ENCODE results near the gene PACS2. TPM values are rescaled to one million over a fixed set of nuclear protein-coding genes. Genes with fewer than 3 reads are reported as not detected.

The PACS2 gene
- total and polyA plus RNA-seq, 2 donors (not counting 3 experiments of a cell fraction or from before 2014, with no cell fraction given): 52.7 to 86.3 TPM

- Histone ChIP-seq H3K4me1 (ENCODE audit: control insufficient read depth, extremely low read depth, insufficient read depth, low read length) (peaks cover 21% of the 10 kb centered on the region), H3K9me1 (replicated peaks; ENCODE audit: control insufficient read depth, extremely low read depth, insufficient read depth, low read length) (no peaks in the 10 kb centered on the region), H3K9me3 (replicated peaks; ENCODE audit: control insufficient read depth, insufficient read depth, low read length) (no peaks in the 10 kb centered on the region), H3K36me3 (ENCODE audit: control insufficient read depth in 2 of 2, extremely low read depth in 1 of 2, insufficient read depth in 2 of 2, low read length in 2 of 2) (no peaks in the 10 kb centered on the region), H3K4me3 (replicated peaks in 1 of 3; ENCODE audit: insufficient read depth in 1 of 3, low read depth in 1 of 3, low read length in 3 of 3) (peak overlapping the region; percentile 50 to 67 (median 62)), H3K9ac (replicated peaks; ENCODE audit: extremely low read depth, insufficient read depth, low read length) (peak overlapping the region; percentile 67), H2AFZ (ENCODE audit: low read depth, low read length) (peak overlapping the region; percentile 91), H4K20me1 (replicated peaks; ENCODE audit: control insufficient read depth, extremely low read depth, insufficient read depth, low read length) (no peaks in the 10 kb centered on the region), H3K27ac (ENCODE audit: insufficient read depth, low read depth, low read length) (peak overlapping the region; percentile 38), H3K79me2 (ENCODE audit: control insufficient read depth, insufficient read depth, low read length) (peaks cover 4% of the 10 kb centered on the region), H3K27me3 (ENCODE audit: control insufficient read depth in 2 of 2, insufficient read depth in 2 of 2, low read length in 2 of 2) (no peaks in the 10 kb centered on the region), H3K4me2 (ENCODE audit: insufficient read depth, low read length) (peak overlapping the region; percentile 43)
- TF ChIP-seq, protein P1, sequence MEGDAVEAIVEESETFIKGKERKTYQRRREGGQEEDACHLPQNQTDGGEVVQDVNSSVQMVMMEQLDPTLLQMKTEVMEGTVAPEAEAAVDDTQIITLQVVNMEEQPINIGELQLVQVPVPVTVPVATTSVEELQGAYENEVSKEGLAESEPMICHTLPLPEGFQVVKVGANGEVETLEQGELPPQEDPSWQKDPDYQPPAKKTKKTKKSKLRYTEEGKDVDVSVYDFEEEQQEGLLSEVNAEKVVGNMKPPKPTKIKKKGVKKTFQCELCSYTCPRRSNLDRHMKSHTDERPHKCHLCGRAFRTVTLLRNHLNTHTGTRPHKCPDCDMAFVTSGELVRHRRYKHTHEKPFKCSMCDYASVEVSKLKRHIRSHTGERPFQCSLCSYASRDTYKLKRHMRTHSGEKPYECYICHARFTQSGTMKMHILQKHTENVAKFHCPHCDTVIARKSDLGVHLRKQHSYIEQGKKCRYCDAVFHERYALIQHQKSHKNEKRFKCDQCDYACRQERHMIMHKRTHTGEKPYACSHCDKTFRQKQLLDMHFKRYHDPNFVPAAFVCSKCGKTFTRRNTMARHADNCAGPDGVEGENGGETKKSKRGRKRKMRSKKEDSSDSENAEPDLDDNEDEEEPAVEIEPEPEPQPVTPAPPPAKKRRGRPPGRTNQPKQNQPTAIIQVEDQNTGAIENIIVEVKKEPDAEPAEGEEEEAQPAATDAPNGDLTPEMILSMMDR (IDR thresholded peaks at IDR 0.05; ENCODE audit: extremely low read depth in 1 of 2, insufficient read depth in 1 of 2, low read depth in 1 of 2, low read length in 2 of 2): no peak
- no peak for TF ChIP-seq POLR2A (IDR thresholded peaks at IDR 0.05; ENCODE audit: low read depth, low read length)
- no peak for TF ChIP-seq POLR2AphosphoS5 (IDR thresholded peaks at IDR 0.05; ENCODE audit: insufficient read depth, low read depth, low read length)
- no peak for TF ChIP-seq MYC (IDR thresholded peaks at IDR 0.05; ENCODE audit: low read depth, low read length)
- TF ChIP-seq EZH2 (IDR thresholded peaks at IDR 0.05; ENCODE audit: borderline replicate concordance, low read depth, low read length, severe bottlenecking): no peak
- TF ChIP-seq JUN (IDR thresholded peaks at IDR 0.05; ENCODE audit: borderline replicate concordance, insufficient read depth, insufficient read length, low read depth): no peak
- TF ChIP-seq, protein P2, sequence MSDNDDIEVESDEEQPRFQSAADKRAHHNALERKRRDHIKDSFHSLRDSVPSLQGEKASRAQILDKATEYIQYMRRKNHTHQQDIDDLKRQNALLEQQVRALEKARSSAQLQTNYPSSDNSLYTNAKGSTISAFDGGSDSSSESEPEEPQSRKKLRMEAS (IDR thresholded peaks at IDR 0.05; ENCODE audit: insufficient read depth, insufficient read length): no peak
- TF ChIP-seq GATA2 (IDR thresholded peaks at IDR 0.05; ENCODE audit: insufficient read depth, insufficient read length, low read depth, low read length): no peak
- no peak for TF ChIP-seq FOS (IDR thresholded peaks at IDR 0.05; ENCODE audit: borderline replicate concordance, insufficient read depth, low read length)
- peak; percentile 71 for DNase-seq (ENCODE audit: low read depth, low spot score)
- dilution Hi-C loops (cut with MboI; ENCODE audit: extremely low pct_ligation_motif_present, low sequenced_read_pairs) (no loop called here), intact Hi-C loops (cut with micrococcal nuclease) (loop anchor here (1.0 to 5.0 kb wide), 4 partner anchors 16 to 91 kb away; partner anchors contain the start of gene CRIP2)
- POLR2A ChIA-PET: interaction anchor here (1.2 kb wide), 1 partner anchor 12 kb away, joined by 3 read pairs; no protein-coding TSS in a partner anchor
- CTCF ChIA-PET: interaction anchor here (0.6 to 1.7 kb wide), 4 partner anchors 13 to 204 kb away, joined by 3 to 5 read pairs (median 4); no protein-coding TSS in a partner anchor
- BruUV-seq (replicated peaks): no TSS peak
- no peak for FAIRE-seq
These were observed 84.3 kb downstream of the PACS2 start for GRCh38 chr14:105398726-105399465.
